ENCODE results near the gene SLC16A6.
"Not testable (repeated sequence)": the region's sequence is repeated elsewhere in the genome, so short reads cannot be mapped to it uniquely, and the experiment has no call there.

DNA sequence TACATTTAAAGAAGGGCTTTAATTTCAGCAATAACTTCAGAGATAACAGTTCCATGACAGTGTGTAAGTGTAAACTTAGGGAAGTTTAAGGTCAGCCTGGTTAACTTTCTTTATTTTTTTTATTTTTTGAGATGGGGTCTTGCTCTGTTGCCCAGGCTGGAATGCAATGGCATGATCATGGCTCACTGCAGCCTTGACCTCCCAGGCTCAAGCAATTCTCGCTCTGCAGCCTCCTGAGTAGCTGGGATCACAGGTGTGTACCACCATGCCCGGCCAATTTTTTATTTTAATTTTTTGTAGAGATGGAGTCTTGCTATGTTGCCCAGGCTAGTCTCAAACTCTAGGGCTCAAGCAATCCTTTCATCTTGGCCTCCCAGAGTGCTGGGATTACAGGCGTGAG is 14.6 kb downstream of the SLC16A6 start:
- TF ChIP-seq, protein P1, sequence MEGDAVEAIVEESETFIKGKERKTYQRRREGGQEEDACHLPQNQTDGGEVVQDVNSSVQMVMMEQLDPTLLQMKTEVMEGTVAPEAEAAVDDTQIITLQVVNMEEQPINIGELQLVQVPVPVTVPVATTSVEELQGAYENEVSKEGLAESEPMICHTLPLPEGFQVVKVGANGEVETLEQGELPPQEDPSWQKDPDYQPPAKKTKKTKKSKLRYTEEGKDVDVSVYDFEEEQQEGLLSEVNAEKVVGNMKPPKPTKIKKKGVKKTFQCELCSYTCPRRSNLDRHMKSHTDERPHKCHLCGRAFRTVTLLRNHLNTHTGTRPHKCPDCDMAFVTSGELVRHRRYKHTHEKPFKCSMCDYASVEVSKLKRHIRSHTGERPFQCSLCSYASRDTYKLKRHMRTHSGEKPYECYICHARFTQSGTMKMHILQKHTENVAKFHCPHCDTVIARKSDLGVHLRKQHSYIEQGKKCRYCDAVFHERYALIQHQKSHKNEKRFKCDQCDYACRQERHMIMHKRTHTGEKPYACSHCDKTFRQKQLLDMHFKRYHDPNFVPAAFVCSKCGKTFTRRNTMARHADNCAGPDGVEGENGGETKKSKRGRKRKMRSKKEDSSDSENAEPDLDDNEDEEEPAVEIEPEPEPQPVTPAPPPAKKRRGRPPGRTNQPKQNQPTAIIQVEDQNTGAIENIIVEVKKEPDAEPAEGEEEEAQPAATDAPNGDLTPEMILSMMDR (IDR thresholded peaks at IDR 0.05 in 8 of 11, conservative IDR thresholded peaks at IDR 0.05 in 3 of 11), result not testable (repeated sequence)
- TF ChIP-seq POLR2A, POLR2AphosphoS5 (IDR thresholded peaks at IDR 0.05): not testable (repeated sequence)

All from spleen (tissue), 7 donors.